SHP77 (cell line): ENCODE data around the gene P2RX4.
"Not testable (repeated sequence)": the region's sequence is repeated elsewhere in the genome, so short reads cannot be mapped to it uniquely, and the experiment has no call there.

ENCODE experiments used
- DNase-seq, 2 experiments: peaks; one replicate each; lab custom pipeline; 2025; lab: John Stamatoyannopoulos, UW

Gene P2RX4

GRCh38 chr12:121188227-121188626, 21.7 kb upstream of the P2RX4 start:
- DNase-seq: no peak

DNA sequence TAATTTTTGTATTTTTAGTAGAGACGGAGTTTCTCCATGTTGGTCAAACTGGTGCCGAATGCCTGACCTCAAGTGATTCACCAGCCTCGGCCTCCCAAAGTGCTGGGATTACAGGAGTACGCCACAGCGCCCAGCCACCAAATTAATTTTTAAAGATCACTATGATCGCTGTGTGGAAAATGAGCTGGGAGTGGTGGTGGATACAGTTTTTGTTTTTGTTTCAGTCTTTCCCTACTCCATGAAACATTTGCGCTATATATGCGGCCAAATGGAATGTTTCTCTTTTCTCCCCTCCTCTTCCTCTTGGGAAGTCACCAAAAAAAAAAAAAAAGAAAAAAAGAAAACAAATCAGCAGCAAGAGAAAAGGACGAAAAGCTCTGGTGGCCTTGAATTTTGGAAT, 20.8 kb upstream of the P2RX4 start:
- DNase-seq: no peak

DNA sequence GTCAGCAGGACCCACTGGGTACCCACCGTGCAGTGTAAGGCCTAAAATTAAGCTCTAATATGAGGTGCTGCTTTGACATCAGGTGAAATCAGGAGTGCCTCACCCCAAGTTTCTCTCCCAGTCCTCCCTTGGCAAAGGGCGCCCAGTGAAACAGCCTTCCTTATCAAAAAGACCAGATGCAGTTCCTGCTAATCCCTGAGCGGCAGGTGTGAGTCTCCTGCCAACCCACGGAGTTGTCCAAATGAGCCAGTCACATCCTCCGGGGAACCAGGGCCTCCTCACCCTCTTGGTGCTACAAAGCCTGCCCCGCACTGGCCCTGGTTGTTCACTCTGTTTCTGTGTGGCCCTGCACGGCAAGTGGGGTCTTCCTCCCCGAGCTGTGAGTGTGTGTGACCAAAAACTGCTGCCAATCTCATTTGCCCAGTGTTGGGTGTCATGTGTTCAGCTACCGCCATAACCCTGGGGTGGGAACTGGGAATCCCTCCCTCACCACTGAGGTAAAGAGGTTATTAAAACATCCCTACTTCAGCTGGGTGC, 20.2 kb upstream of the P2RX4 start:
- peak in 1 of 2 experiments; percentile 22 for DNase-seq

GRCh38 chr12:121190523-121191031, 19.4 kb upstream of the P2RX4 start:
- DNase-seq: no peak

DNA sequence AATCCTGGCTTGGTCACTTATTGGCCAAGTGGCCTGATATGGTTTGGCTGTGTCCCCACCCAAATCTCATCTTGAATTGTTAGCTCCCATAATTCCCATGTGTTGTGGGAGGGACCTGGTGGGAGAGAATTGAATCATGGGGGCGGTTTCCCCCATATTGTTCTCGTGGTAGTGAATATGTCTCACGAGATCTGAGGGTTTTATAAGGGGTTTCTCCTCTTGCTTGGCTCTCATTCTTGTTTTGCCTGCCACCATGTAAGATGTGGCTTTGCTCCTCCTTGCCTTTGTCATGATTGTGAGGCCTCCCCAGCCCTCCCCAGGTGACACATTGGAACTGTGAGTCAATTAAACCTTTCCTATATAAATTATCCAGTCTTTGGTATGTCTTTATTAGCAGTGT, 18.8 kb upstream of the P2RX4 start:
- DNase-seq: no peak

DNA sequence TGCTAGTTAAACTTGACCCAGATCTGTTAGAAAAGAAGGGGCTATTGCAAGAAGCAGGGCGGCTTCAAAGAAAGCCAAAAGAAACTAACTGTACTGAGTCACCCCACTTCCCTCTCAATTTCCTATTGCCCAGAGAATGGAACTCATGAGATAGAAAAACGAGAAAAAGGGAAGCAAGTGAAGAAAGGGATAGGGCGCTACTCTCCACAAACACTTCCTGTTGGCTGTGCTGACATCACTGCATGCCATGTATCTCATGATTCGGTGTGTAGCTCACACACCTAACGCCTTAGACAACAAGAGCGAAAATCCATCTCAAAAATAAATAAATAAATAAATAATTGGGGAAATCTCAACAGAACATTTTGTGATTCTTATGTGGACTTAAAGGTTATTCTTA, 13.0 kb upstream of the P2RX4 start:
- no peak for DNase-seq

GRCh38 chr12:121198949-121199348, 11.0 kb upstream of the P2RX4 start:
- no peak for DNase-seq

GRCh38 chr12:121201140-121201539, 8.8 kb upstream of the P2RX4 start:
- not testable (repeated sequence) for DNase-seq

DNA sequence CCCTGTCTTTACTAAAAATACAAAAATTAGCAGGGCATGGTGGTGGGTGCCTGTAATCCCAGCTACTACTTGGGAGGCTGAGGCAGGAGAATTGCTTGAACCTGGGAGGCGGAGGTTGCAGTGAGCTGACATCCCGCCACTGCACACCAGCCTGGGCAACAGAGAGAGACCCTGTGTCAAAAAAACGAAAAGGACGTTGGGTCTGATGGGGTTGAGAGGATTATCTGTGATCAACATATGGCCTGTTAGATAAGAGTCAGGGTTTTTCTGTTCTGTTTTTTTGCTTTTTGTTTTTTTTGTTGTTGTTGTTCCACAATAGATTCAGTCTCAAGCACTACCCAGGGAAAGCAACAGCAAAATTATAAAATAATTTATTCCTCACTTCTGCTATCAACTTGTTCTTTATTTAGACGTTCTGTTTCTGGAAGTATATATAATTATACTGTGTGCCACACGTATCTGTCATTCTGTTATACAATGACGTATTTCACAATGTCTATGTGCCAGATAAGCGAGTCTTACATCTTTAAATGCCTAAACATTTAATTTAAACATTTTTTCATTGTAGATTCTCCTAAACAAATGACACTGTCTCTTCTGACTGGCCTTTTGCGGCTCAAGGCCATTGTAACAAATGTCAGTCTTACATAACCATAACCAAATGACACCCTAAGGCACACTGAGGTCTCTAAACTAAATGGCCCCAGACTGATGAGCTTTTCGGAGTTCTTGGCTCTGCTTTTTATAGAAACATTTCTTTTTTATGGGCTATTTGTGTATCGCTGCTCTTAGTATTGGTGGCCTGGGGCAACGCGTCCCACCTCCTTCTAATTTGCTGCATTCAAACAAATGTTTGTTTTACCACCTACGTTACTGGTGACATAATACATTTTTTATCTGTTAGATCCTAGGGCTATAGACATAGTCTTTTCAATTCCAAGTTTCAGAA, 7.2 kb upstream of the P2RX4 start:
- DNase-seq: no peak

- no peak for DNase-seq
Observed at GRCh38 chr12:121203482-121203881, 6.4 kb upstream of the P2RX4 start.

DNA sequence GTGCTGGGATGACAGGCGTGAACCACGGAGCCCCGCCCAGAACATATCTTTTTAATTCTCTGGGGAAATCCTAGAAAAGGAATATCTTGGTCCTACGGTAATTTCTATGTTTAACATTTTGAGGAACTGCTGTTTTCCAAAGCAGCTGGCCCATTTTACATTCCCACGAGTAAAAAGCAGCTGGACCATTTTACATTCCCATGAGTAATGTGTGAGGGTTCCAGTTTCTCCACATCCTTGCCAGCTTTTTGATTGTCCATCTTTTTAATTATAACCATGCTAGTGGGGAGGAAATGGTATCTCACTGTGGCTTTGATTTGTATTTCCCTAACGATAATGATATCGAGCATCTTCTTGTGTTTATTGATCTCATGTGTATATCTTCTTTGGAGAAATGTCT, 4.4 kb upstream of the P2RX4 start:
- DNase-seq: no peak

DNA sequence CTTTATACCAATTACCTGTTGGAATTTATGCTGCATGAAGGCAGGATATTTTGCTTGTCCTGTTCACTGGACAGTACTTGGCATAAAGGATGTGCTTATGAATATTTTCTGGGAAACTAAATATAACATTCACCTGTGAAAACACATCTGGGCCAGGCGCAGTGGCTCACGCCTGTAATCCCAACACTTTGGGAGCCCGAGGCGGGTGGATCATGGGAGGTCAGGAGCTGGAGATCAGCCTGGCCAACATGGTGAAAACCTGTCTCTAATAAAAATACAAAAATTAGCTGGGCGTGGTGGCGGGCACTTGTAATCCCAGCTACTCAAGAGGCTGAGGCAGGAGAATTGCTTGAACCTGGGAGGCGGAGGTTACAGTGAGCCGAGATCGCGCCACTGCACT, 1.4 kb upstream of the P2RX4 start:
- DNase-seq: not testable (repeated sequence)

- no peak for DNase-seq
Observed at GRCh38 chr12:121209221-121209620, 708 bp upstream of the P2RX4 start.

GRCh38 chr12:121212875-121213274, 2.9 kb downstream of the P2RX4 start:
- no peak for DNase-seq

DNA sequence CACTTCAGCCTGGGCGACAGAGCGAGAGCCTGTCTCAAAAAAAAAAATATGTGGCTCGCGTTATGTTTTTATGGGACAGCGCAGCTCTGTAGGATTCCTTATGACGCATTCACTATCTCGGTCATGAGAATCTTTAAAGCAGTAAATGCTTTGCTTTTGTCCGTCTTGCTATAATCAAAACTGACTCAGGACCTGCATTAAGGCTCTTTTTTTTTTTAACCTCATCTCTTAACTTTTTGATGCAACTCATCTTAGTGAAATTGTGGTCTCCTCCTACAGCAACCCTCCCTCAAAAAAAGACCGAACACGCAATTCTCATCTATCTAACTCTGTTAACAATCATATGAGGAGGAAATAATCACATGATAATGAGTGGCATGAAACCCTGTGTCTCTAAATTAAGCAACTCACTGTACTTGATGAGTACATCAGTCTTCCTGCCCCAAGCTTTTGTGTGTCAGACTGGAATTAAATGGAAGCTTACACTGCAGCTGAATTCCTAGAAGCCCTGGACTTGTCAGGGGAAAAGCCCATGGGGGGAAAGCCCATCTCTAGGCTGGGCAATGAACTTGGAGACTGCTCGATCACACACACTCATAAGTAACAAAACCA, 4.3 kb downstream of the P2RX4 start:
- DNase-seq: no peak

DNA sequence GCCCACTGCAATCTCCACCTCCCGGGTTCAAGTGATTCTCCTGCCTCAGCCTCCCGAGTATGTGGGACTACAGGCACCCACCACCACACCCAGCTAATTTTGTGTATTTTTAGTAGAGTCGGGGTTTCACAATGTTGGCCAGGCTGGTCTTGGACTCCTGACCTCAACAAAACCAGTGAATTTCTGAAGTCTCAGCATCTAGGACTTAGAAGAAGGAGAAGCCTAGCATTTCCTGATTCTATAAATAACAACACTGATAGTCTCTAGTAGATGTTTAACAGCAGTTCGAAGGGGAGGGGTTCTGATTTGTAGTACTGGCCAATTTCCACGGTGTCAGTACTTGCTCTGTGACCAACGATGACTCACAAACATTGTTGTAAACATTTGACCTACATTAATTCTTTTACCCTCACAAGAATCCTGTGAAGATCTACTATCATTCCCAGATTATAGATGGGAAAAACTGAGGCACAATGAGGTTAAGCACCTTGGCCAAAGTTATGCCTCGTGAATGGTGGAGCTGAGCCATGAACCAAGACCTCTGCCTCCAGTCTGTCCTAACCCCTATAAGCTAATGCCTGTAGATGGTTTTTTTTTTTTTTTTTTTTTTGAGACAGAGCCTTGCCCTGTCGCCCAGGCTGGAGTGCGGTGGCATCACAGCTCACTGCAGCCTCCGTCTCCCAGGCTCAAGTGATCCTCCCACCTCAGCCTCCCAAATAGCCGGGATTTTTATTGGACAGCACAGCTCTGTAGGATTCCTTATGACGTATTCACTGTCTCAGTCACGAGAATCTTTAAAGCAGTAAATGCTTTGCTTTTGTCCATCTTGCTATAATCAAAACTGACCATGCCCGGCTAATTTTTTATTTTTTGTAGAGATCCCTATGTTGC, 5.2 kb downstream of the P2RX4 start:
- DNase-seq: no peak

DNA sequence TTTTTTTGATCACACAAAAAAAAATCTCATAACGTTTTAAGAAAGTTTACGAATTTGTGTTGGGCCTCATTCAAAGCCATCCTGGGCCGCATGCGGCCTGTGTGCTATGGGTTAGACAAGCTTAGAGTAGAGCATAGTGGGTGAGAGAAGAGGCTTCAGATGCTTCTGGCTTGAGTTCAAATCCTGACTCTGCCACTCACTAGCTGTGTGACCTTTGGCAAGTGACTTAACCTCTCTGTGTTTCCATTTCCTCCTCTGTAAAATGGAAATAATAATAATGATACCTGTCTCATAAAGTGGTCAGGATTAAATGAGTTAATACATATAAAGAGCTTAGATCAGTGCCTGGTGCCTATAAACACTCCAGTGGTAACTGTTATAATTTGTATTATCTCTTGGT, 6.2 kb downstream of the P2RX4 start:
- no peak for DNase-seq

DNA sequence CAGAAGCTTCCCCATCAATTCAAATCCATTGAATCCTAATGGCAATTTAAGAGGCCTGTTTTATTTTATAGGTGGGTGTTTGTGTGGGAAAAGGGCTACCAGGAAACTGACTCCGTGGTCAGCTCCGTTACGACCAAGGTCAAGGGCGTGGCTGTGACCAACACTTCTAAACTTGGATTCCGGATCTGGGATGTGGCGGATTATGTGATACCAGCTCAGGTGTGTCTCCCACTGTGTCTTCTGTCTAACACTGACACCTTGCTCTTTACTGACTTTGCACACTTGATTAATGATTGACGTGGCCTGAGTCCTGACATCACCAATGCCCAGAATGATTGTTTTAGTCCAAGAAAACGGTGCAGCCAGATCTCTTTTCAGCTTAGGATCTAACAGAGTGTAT, 7.1 kb downstream of the P2RX4 start:
- DNase-seq: no peak

GRCh38 chr12:121217761-121218160, 7.8 kb downstream of the P2RX4 start:
- DNase-seq: no peak

GRCh38 chr12:121218588-121219352, 8.8 kb downstream of the P2RX4 start:
- no peak for DNase-seq

DNA sequence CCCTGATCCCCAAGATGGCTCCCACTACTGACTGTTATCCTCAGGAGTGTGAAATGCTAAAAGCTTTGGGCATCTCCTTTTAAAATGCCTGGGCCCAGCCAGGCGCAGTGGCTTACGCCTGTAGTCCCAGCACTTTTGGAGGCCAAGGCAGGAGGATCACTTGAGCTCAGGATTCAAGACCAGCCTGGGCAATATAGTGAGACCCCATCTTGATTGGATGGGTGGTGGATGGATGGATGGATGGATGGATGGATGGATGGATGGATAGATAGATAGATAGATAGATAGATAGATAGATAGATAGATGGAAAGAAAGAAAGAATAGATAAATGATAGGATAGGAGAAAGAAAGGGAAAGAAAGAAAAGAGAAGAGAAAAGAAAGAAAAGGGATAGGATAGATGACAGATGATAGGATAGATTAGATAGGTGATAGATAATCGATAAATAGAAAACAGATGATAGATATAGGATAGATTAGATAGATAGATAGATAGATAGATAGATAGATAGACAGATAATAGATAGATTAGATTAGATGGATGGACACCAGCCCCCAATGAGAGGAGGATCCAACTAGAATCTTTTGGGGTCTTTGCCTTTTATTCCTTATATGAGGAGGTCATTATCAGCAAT, 9.5 kb downstream of the P2RX4 start:
- no peak for DNase-seq
